SK-N-DZ (cell line): ENCODE results near the gene ZNF431.
"Not testable (repeated sequence)": the region's sequence is repeated elsewhere in the genome, so short reads cannot be mapped to it uniquely, and the experiment has no call there.

Experiments
- DNase-seq: peaks from one replicate; pipeline ENCODE4 v3.0.0-alpha.2; 2015; ENCODE audit warnings: low spot score
- small RNA-seq, 2 experiments: library from RNA; depleted of rRNA; stranded (forward); fragments of <200 nt; gene quantifications; one replicate each; pipeline ENCODE3, GENCODE V24; 2014

The ZNF431 gene

GRCh38 chr19:21143854-21144253 lies 2.0 kb downstream of the ZNF431 start:
- no peak for DNase-seq

DNA sequence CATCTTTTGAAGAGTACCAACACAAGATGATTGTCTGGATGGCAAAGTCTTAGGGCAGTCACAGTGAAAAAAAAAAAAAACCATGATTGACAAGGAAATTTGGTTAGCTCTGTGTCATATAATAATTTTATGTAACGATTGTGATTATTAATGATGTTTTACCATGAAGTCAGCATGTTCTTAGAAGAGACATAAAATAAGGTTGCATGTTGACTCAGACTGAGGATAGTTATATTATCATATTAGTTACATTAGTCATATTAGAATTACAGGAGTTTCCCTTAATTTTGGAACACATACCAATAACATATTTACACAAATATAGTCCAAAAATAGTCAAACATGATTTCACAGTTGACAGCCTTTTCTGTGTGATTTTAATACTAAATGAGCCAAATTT lies 5.7 kb downstream of the ZNF431 start:
- no peak for DNase-seq

GRCh38 chr19:21148681-21149080 lies 6.8 kb downstream of the ZNF431 start:
- DNase-seq, result no peak

- DNase-seq, result no peak
Measured at GRCh38 chr19:21149877-21150276, 8.0 kb downstream of the ZNF431 start.

DNA sequence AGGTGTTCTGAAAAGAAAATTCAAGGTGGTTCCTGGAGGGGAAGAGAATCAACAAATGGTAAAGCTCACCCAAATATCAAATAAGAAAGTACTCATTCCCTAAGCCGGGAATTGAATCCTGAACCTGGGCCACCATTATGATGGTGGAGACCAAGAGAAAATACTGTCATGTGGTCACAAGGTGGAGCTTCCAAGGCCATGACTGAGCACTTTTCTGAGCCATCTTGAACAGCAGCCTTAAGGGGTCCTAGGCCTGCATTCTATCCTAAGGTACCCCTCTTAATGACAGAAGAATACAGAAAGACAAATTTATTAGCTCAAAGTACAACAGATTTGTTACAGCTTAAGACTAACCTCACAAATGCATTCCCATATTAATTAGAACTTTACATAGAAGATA lies 9.6 kb downstream of the ZNF431 start:
- DNase-seq, result no peak

DNA sequence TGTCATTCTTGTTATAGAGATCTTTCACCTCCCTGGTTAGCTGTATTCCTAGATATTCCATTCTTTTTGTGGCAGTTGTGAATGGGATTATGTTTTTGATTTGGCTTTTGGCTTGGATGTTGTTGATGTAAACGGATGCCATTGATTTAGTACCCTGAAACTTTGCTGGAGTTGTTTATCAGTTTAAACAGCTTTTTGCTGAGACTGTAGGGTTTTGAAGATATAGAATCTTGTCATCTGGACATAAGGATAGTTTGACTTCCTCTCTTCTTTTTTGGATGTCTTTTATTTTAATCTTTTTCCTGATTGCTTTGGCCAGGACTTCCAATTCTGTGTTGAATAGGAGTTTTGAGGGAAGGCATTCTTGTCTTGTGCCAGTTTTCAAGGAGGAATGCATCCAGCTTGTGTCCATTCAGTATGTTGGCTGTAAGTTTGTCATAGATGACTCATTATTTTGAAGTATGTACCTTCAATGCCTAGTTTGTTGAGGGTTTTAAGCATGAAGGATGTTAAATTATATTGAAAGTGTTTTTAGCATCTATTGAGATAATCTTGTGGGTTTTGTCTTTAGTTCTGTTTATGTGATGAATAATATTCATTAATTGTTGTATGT lies 16.8 kb downstream of the ZNF431 start:
- no peak for DNase-seq

DNA sequence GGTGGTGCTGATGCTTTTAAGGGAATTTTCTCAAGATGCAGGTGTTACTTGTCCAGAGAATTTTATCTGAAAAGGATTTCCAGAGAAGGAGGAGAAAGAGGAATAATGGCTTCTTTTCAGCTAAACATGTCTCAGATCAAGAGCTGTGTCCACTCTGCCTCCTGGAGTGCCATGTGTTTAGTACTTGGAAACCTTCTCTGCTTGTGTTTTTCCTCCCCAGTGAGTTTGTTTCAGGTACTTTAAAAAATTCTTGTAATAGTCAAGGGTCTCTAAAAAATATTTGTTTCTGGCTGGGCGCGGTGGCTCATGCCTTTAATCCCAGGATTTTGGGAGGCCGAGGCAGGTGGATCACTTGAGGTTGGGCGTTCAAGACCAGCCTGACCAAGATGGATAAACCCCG lies 22.7 kb downstream of the ZNF431 start:
- DNase-seq, result no peak

GRCh38 chr19:21166436-21166835 lies 24.6 kb downstream of the ZNF431 start:
- no peak for DNase-seq

- DNase-seq, result no peak
Measured at GRCh38 chr19:21197590-21198295, 55.9 kb downstream of the ZNF431 start.

DNA sequence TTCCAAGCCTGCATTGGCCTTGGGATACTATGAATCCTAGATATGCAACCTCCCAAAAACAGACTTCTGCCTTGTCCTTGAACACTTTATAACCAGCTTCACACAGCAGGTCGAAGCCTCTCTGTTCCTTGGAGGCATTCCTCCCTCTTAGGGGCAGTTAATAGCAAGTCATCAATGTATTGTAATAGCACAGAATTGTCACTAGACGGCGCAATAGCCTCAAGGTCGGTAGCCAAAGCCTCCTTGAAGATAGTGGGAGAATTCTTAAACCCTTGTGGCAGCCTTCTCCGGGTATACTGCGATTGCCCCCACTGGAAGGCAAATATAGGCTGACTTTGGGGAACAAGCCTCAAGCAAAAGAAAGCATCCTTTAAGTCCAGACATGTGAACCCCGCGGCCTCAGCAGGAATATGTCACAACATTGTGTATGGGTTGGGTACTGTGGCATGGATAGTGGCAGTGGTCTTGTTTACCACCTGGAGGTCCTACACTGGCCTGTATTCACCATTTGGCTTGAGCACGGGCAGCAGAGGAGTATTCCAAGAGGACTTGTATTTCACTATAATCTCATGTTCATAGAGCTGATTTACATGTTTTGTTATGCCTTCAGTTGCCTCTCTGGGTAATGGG lies 61.1 kb downstream of the ZNF431 start:
- DNase-seq, result peak; percentile 49

DNA sequence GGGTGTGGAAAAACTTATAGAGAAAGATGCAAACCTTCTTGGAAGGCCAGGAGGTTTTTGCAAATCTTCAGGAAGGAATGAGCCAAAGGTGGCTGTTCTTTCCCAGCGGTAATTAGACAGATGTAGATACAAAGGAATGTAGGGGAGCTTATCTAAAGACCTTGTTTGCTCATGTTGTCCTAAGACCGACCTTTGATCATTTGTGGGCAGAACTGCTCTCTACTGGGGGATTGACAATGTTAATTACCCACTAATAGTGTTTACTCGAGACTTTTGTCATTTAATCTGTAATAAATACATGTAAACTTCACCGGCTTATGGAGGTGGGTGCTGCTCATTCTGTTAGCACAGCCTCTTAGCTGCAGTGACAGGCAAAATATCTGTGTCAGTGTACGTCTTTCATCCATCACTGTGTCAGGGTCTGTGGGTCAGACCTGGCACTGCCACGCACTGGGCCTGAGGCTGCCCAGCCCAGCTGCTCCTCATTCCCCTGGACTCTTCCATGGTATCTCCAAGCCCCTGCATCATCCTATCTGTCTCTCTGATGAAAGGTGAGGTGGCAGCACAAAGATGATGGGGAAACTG lies 68.3 kb downstream of the ZNF431 start:
- no peak for DNase-seq

DNA sequence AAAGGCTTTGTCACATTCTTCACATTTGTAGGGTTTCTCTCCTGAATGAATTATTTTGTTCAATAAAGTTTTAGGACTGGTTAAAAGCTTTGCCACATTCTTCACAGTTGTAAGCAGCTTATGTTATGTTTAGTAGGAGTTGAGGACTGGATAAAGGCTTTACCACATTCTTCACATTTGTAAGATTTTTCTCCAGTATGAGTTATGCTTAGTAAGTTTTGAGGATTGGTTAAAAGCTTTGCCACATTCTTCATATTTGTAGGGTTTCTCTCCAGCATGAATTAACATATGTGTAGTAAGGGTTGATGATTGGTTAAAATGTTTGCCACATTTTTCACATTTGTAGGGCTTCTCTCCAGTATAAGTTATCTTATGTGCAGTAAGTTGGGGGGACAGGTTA lies 79.9 kb downstream of the ZNF431 start:
- no peak for DNase-seq

DNA sequence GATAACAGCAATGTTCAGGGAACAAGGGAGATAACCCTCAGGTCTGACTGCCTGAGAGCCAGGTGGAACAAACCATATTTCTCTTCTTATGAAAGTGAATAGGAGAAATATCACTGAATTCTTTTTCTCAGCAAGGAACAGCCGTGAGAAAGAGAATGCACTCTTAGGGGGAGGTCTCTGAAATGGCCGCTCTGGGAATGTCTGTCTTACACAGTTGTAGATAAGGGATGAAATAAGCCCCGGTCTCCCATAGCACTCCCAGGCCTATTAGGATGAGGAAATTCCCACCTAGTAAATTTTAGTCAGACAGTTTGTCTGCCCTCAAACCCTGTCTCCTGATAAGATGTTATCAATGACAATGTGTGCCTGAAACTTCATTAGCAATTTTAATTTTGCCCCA lies 88.1 kb downstream of the ZNF431 start:
- DNase-seq, result not testable (repeated sequence)

- no peak for DNase-seq
Measured at GRCh38 chr19:21233691-21234090, 91.9 kb downstream of the ZNF431 start.

DNA sequence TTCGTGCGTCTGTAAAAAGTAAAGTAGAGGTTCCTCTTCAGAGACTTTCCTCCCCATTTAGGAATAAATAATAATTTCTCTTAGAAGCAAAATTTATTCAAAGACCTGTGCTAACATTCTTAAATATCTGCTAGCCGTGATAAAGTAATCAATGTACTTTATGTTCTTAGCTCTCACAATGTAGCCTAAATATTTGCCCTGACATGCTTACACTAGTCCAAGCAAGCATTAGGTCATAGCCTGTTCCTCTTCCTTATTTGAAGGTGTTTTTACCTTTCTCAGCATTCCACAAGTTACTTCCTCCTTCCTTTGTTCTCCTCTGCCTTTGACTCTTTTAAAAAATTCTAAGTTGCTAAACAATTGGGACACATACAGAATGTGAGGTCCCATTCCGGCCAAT lies 94.9 kb downstream of the ZNF431 start:
- DNase-seq, result not testable (repeated sequence)

DNA sequence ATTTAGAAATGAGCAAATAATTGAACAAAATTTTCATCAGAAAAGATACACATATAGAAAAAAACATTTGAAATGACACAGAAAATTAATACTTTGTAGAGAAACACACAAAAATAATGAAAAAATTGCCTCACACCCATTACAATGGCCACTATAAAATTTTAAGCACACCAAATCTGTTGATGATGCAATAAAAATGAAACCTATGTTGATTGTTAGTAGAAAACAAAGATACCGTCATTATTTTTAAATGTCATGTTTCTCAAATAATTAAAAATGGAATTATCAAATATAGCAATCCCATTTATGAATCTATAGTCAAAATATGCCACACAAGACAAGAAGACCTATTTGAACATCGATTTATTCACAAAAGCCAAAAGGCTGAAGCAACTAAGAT lies 96.8 kb downstream of the ZNF431 start:
- DNase-seq, result no peak

Small RNA genes lying within 50 kb of the gene (small RNA-seq; reads per million reads assigned to genes)
- 0.16 to 1.6 reads per million in 2 experiments for gene RNA5SP469
